Right atrium auricular region (tissue), 2 donors: Measurements from ENCODE around the gene PIK3C2G. TPM values are rescaled to one million over a fixed set of nuclear protein-coding genes. Genes with fewer than 3 reads are reported as not detected.

Source experiments
- DNase-seq: peaks from one replicate; pipeline ENCODE4 v3.0.0-alpha.2; 2019; ENCODE audit warnings: low spot score
- H3K27ac ChIP-seq, 2 donors: fragments of 200-600 bp; sonication (generic); 1 replicate in 1 of 2; 2 replicates in 1 of 2; pipeline ENCODE4 v1.5.1; 2016 to 2019
- H3K27me3 ChIP-seq, 2 donors: fragments of 200-600 bp; sonication (generic); one replicate each; pipeline versions ENCODE4 v1.5.1 to v1.6.0; 2017 to 2019
- H3K36me3 ChIP-seq: fragments of 200-600 bp; sonication (generic); one replicate; pipeline ENCODE4 v1.5.1; 2016
- H3K4me1 ChIP-seq, 2 donors: fragments of 200-600 bp; sonication (generic); one replicate each; pipeline versions ENCODE4 v1.5.1 to v1.6.0; 2017 to 2019
- H3K4me3 ChIP-seq, 2 donors: fragments of 200-600 bp; sonication (generic); 1 replicate in 1 of 2; 2 replicates in 1 of 2; pipeline ENCODE4 v1.5.1; 2017 to 2019; ENCODE audit warnings: mild to moderate bottlenecking in 1 of 2, moderate library complexity in 1 of 2
- H3K9me3 ChIP-seq, 2 donors: fragments of 200-600 bp; sonication (generic); one replicate each; pipeline ENCODE4 v1.5.1; 2019
- CTCF ChIP-seq, 2 donors: fragments of 200-600 bp; sonication (generic); IDR thresholded peaks; one replicate each; pipeline ENCODE4 v1.5.1; 2019; ENCODE audit warnings: antibody characterized with exemption in 2 of 2
- total RNA-seq, 2 donors: library from RNA; depleted of rRNA; stranded (reverse); fragments of >200 nt; gene quantifications; one replicate each; pipeline ENCODE4 v1.1.0, GENCODE V29; 2016

The PIK3C2G gene
- total RNA-seq, 2 donors from 2014 or later: not detected

- H3K27me3 ChIP-seq: no peaks in the 10 kb centered on the region
- no peak overlapping the region for H3K27ac ChIP-seq
- no peak for DNase-seq
- H3K36me3 ChIP-seq: no peaks in the 10 kb centered on the region
- TF ChIP-seq CTCF (IDR thresholded peaks at IDR 0.05): no peak
- H3K4me3 ChIP-seq: no peak overlapping the region
- H3K4me1 ChIP-seq: no peaks in the 10 kb centered on the region
- H3K9me3 ChIP-seq: no peaks in the 10 kb centered on the region
Measured at GRCh38 chr12:18472304-18472703, 211.0 kb downstream of the PIK3C2G start.

GRCh38 chr12:18472806-18473205 lies 211.5 kb downstream of the PIK3C2G start:
- H3K27me3 ChIP-seq: no peaks in the 10 kb centered on the region
- no peak overlapping the region for H3K27ac ChIP-seq
- no peaks in the 10 kb centered on the region for H3K9me3 ChIP-seq
- DNase-seq: no peak
- H3K4me3 ChIP-seq: no peak overlapping the region
- H3K4me1 ChIP-seq: no peaks in the 10 kb centered on the region
- no peak for TF ChIP-seq CTCF (IDR thresholded peaks at IDR 0.05)
- H3K36me3 ChIP-seq: no peaks in the 10 kb centered on the region

GRCh38 chr12:18476861-18477260 lies 215.5 kb downstream of the PIK3C2G start:
- H3K9me3 ChIP-seq: no peaks in the 10 kb centered on the region
- no peaks in the 10 kb centered on the region for H3K36me3 ChIP-seq
- H3K4me3 ChIP-seq: no peak overlapping the region
- H3K27ac ChIP-seq: no peak overlapping the region
- no peaks in the 10 kb centered on the region for H3K27me3 ChIP-seq
- TF ChIP-seq CTCF (IDR thresholded peaks at IDR 0.05): no peak
- H3K4me1 ChIP-seq: no peaks in the 10 kb centered on the region
- DNase-seq: no peak

GRCh38 chr12:18479256-18479655 lies 217.9 kb downstream of the PIK3C2G start:
- Histone ChIP-seq H3K4me1 (no peaks in the 10 kb centered on the region), H3K27ac (no peak overlapping the region), H3K36me3 (no peaks in the 10 kb centered on the region), H3K27me3 (no peaks in the 10 kb centered on the region), H3K4me3 (no peak overlapping the region), H3K9me3 (no peaks in the 10 kb centered on the region)
- DNase-seq: no peak
- TF ChIP-seq CTCF (IDR thresholded peaks at IDR 0.05): no peak

- Histone ChIP-seq H3K4me3 (no peak overlapping the region), H3K36me3 (no peaks in the 10 kb centered on the region), H3K4me1 (no peaks in the 10 kb centered on the region), H3K27me3 (no peaks in the 10 kb centered on the region), H3K9me3 (no peaks in the 10 kb centered on the region), H3K27ac (no peak overlapping the region)
- TF ChIP-seq CTCF (IDR thresholded peaks at IDR 0.05): no peak
- DNase-seq: no peak
Measured at GRCh38 chr12:18482601-18483120, 221.3 kb downstream of the PIK3C2G start.

- H3K27me3 ChIP-seq: no peaks in the 10 kb centered on the region
- no peak overlapping the region for H3K27ac ChIP-seq
- H3K36me3 ChIP-seq: no peaks in the 10 kb centered on the region
- no peaks in the 10 kb centered on the region for H3K9me3 ChIP-seq
- no peak overlapping the region for H3K4me3 ChIP-seq
- TF ChIP-seq CTCF (IDR thresholded peaks at IDR 0.05): no peak
- H3K4me1 ChIP-seq: no peaks in the 10 kb centered on the region
- DNase-seq: no peak
Measured at GRCh38 chr12:18483698-18484325, 222.5 kb downstream of the PIK3C2G start.
